Loucy (cell line): Measurements from ENCODE around the gene ZBED5.

Experiments used
- CTCF ChIP-seq: fragments of 200-600 bp; sonication (generic); conservative IDR thresholded peaks from 2 replicates; pipeline ENCODE4 v1.5.1; 2014; ENCODE audit warnings: mild to moderate bottlenecking, antibody characterized with exemption, low read length
- EZH2phosphoT487 ChIP-seq: fragments of 200-600 bp; IDR thresholded peaks from 2 replicates; pipeline ENCODE4 v1.6.1; 2018; ENCODE audit warnings: antibody characterized with exemption, mild to moderate bottlenecking, moderate library complexity, borderline replicate concordance

GRCh38 chr11:10902301-10903063 is 44.6 kb upstream of the ZBED5 start:
- TF ChIP-seq CTCF (no peak), EZH2phosphoT487 (no peak)
